ENCODE measurements around the gene C3orf20.
A peak's percentile ranks its signal among the peaks of the same experiment; 100 is the strongest.
"Not testable (repeated sequence)": the region's sequence is repeated elsewhere in the genome, so short reads cannot be mapped to it uniquely, and the experiment has no call there.

Gene C3orf20

GRCh38 chr3:14647976-14648955, 26.7 kb upstream of the C3orf20 start:
- no peak for FAIRE-seq
- DNase-seq (ENCODE audit: extremely low spot score, insufficient read length, low read depth), result no peak

- FAIRE-seq (no peak), DNase-seq (ENCODE audit: extremely low spot score, insufficient read length, low read depth) (no peak)
These were observed 25.5 kb upstream of the C3orf20 start for GRCh38 chr3:14649466-14649865.

GRCh38 chr3:14650193-14650592, 24.7 kb upstream of the C3orf20 start:
- DNase-seq (ENCODE audit: extremely low spot score, insufficient read length, low read depth) (no peak), FAIRE-seq (no peak)

- FAIRE-seq (peak; percentile 99), DNase-seq (ENCODE audit: extremely low spot score, insufficient read length, low read depth) (peak; percentile 90)
These were observed 23.3 kb upstream of the C3orf20 start, which contains the start of gene CCDC174 for GRCh38 chr3:14651440-14652251. TSS of gene CCDC174 (plus strand) at chr3:14651762. CDS start at chr3:14651837, 75 bp downstream.

- DNase-seq (ENCODE audit: extremely low spot score, insufficient read length, low read depth); FAIRE-seq: not testable (repeated sequence)
These were observed 22.5 kb upstream of the C3orf20 start for GRCh38 chr3:14652360-14652907.

- FAIRE-seq (no peak), DNase-seq (ENCODE audit: extremely low spot score, insufficient read length, low read depth) (no peak)
These were observed 17.4 kb upstream of the C3orf20 start for GRCh38 chr3:14657579-14657978.

- FAIRE-seq (no peak), DNase-seq (ENCODE audit: extremely low spot score, insufficient read length, low read depth) (no peak)
These were observed 16.0 kb upstream of the C3orf20 start for GRCh38 chr3:14658978-14659377.

- FAIRE-seq (no peak), DNase-seq (ENCODE audit: extremely low spot score, insufficient read length, low read depth) (no peak)
These were observed 14.0 kb upstream of the C3orf20 start for GRCh38 chr3:14660942-14661341.

GRCh38 chr3:14663396-14664135, 11.4 kb upstream of the C3orf20 start:
- no peak for DNase-seq (ENCODE audit: extremely low spot score, insufficient read length, low read depth)
- no peak for FAIRE-seq

- FAIRE-seq, result no peak
- no peak for DNase-seq (ENCODE audit: extremely low spot score, insufficient read length, low read depth)
These were observed 10.8 kb upstream of the C3orf20 start for GRCh38 chr3:14664170-14664569.

GRCh38 chr3:14672588-14672987, 2.4 kb upstream of the C3orf20 start:
- FAIRE-seq (no peak), DNase-seq (ENCODE audit: extremely low spot score, insufficient read length, low read depth) (no peak)

- DNase-seq (ENCODE audit: extremely low spot score, insufficient read length, low read depth) (no peak), FAIRE-seq (no peak)
These were observed 1.9 kb downstream of the C3orf20 start for GRCh38 chr3:14676881-14677280.

GRCh38 chr3:14678015-14678503, 3.1 kb downstream of the C3orf20 start:
- DNase-seq (ENCODE audit: extremely low spot score, insufficient read length, low read depth) (no peak), FAIRE-seq (peak; percentile 36)

GRCh38 chr3:14680115-14680514, 5.2 kb downstream of the C3orf20 start:
- DNase-seq (ENCODE audit: extremely low spot score, insufficient read length, low read depth) (no peak), FAIRE-seq (no peak)

- DNase-seq (ENCODE audit: extremely low spot score, insufficient read length, low read depth), result no peak
- FAIRE-seq, result no peak
These were observed 5.8 kb downstream of the C3orf20 start for GRCh38 chr3:14680716-14681115.

GRCh38 chr3:14684447-14684846, 9.5 kb downstream of the C3orf20 start:
- FAIRE-seq (no peak), DNase-seq (ENCODE audit: extremely low spot score, insufficient read length, low read depth) (no peak)

GRCh38 chr3:14685179-14685578, 10.2 kb downstream of the C3orf20 start:
- no peak for DNase-seq (ENCODE audit: extremely low spot score, insufficient read length, low read depth)
- no peak for FAIRE-seq

- FAIRE-seq (peak; percentile 51), DNase-seq (ENCODE audit: extremely low spot score, insufficient read length, low read depth) (no peak)
These were observed 12.4 kb downstream of the C3orf20 start for GRCh38 chr3:14687360-14687759.

- DNase-seq (ENCODE audit: extremely low spot score, insufficient read length, low read depth) (no peak), FAIRE-seq (peak; percentile 29)
These were observed 13.6 kb downstream of the C3orf20 start for GRCh38 chr3:14688525-14688924.

All from GM18507 (cell line).